Small intestine (tissue), 7 donors: ENCODE data around the gene TMEM9B. TPM values are rescaled to one million over a fixed set of nuclear protein-coding genes. Genes with fewer than 3 reads are reported as not detected.

Source experiments
- DNase-seq, 2 donors: peaks; one replicate each; pipeline versions ENCODE4 v3.0.0 to v3.0.0-alpha.2; 2013
- FAIRE-seq: peaks from 2 replicates; lab custom pipeline; 2012; peaks lifted over from hg19 to GRCh38; lab: Jason Lieb, UNC
- H3K27ac ChIP-seq, 3 donors: one replicate each; pipeline ENCODE4 v1.5.1; 2013; ENCODE audit warnings: low read length in 2 of 3, mild to moderate bottlenecking in 2 of 3, control low read depth in 1 of 3, inconsistent platforms in 1 of 3, low read depth in 1 of 3, moderate library complexity in 1 of 3
- H3K27me3 ChIP-seq, 3 donors: one replicate each; pipeline ENCODE4 v1.6.1; 2013; ENCODE audit warnings: low read length in 3 of 3, inconsistent platforms in 1 of 3; ENCODE audit not compliant: control insufficient read depth in 3 of 3, insufficient read depth in 3 of 3
- H3K36me3 ChIP-seq, 3 donors: one replicate each; pipeline ENCODE4 v1.6.1; 2013; ENCODE audit warnings: low read length in 3 of 3, inconsistent platforms in 1 of 3, low read depth in 1 of 3, mild to moderate bottlenecking in 1 of 3, moderate library complexity in 1 of 3; ENCODE audit not compliant: control insufficient read depth in 3 of 3, insufficient read depth in 2 of 3
- H3K4me1 ChIP-seq, 3 donors: one replicate each; pipeline ENCODE4 v1.6.1; 2013; ENCODE audit warnings: low read length in 2 of 3, inconsistent platforms in 1 of 3, low read depth in 1 of 3, mild to moderate bottlenecking in 1 of 3, moderate library complexity in 1 of 3; ENCODE audit not compliant: control insufficient read depth in 3 of 3, insufficient read depth in 2 of 3
- H3K4me3 ChIP-seq, 3 donors: one replicate each; pipeline ENCODE4 v1.5.1; 2013; ENCODE audit warnings: low read length in 3 of 3, control low read depth in 1 of 3, inconsistent platforms in 1 of 3, low read depth in 1 of 3, mild to moderate bottlenecking in 1 of 3, moderate library complexity in 1 of 3
- H3K9me3 ChIP-seq, 2 donors: one replicate each; pipeline ENCODE4 v1.6.1; 2013; ENCODE audit warnings: low read depth in 1 of 2, low read length in 1 of 2; ENCODE audit not compliant: control insufficient read depth in 2 of 2, insufficient read depth in 1 of 2
- WGBS, 3 donors: extraction: QIAGEN DNeasy Blood & Tissue Kit; methylation state at CpG; one replicate each; pipeline ENCODE4 v1.1.7; 2013; 5-methylcytosine and 5-hydroxymethylcytosine counted together
- polyA plus RNA-seq, 4 donors: library from polyadenylated mRNA; stranded (reverse) in 3 of 4; unstranded in 1 of 4; fragments of 200-250 nt in 3 of 4; fragments of 120-200 nt in 1 of 4; gene quantifications; one replicate each; pipeline versions ENCODE4 v1.2.1 to v1.2.3, GENCODE V29; 2013
- donor health status: healthy with polysubstance abuse.
- donor health status: control.
- donor health status: control.
- donor health status: Bipolar disorder and iron deficiency.
- donor health status: healthy.

TMEM9B gene
- polyA plus RNA-seq, 4 donors, result 31.3 to 70.3 (median 45.5) TPM

- Histone ChIP-seq H3K4me3 (no peak overlapping the region), H3K4me1 (no peaks in the 10 kb centered on the region), H3K27ac (no peak overlapping the region), H3K9me3 (no peaks in the 10 kb centered on the region), H3K36me3 (peaks cover 0 to 24% (median 4%) of the 10 kb centered on the region in 3 donors), H3K27me3 (no peaks in the 10 kb centered on the region)
- WGBS, 3 donors, result 88 to 92% (median 91%) methylated on average over 5 of the region's 5 CpGs
- FAIRE-seq (no peak), DNase-seq (no peak)
Observed at GRCh38 chr11:8922691-8923090, 41.6 kb downstream of the TMEM9B start.

GRCh38 chr11:8917157-8917825 is 47.0 kb downstream of the TMEM9B start:
- H3K4me3 ChIP-seq, result no peak overlapping the region
- 70 to 89% (median 85%) methylated on average over 5 of the region's 5 CpGs for WGBS, 3 donors
- H3K4me1 ChIP-seq, result peaks cover 0 to 2% (median 0%) of the 10 kb centered on the region in 3 donors
- no peak for DNase-seq
- peak overlapping the region in 1 of 3 donors; percentile 6 for H3K27ac ChIP-seq
- H3K27me3 ChIP-seq, result no peaks in the 10 kb centered on the region
- H3K36me3 ChIP-seq, result peaks cover 0 to 22% (median 4%) of the 10 kb centered on the region in 3 donors
- FAIRE-seq, result no peak
- H3K9me3 ChIP-seq, result no peaks in the 10 kb centered on the region

- FAIRE-seq (no peak), DNase-seq (no peak)
- peaks cover 0 to 6% (median 2%) of the 10 kb centered on the region in 3 donors for H3K4me1 ChIP-seq
- 71 to 74% (median 74%) methylated on average over 4 of the region's 4 CpGs for WGBS, 3 donors
- peak overlapping the region in 1 of 3 donors; percentile 40 for H3K27ac ChIP-seq
- H3K9me3 ChIP-seq, result no peaks in the 10 kb centered on the region
- peaks cover 0 to 8% (median 0%) of the 10 kb centered on the region in 3 donors for H3K27me3 ChIP-seq
- H3K36me3 ChIP-seq, result peaks cover 0 to 8% (median 0%) of the 10 kb centered on the region in 3 donors
- no peak overlapping the region for H3K4me3 ChIP-seq
Observed at GRCh38 chr11:8914661-8915018, 49.6 kb downstream of the TMEM9B start.

GRCh38 chr11:8913961-8914660 is 50.1 kb downstream of the TMEM9B start:
- peaks cover 0 to 12% (median 0%) of the 10 kb centered on the region in 3 donors for H3K27me3 ChIP-seq
- DNase-seq (peak; percentile 24 to 32), FAIRE-seq (no peak)
- H3K36me3 ChIP-seq, result peaks cover 0 to 8% (median 0%) of the 10 kb centered on the region in 3 donors
- H3K4me1 ChIP-seq, result peaks cover 0 to 6% (median 2%) of the 10 kb centered on the region in 3 donors
- H3K27ac ChIP-seq, result peak overlapping the region in 2 of 3 donors; percentile 17 to 59
- no peaks in the 10 kb centered on the region for H3K9me3 ChIP-seq
- 16 to 32% (median 27%) methylated on average over 9 of the region's 9 CpGs for WGBS, 3 donors
- no peak overlapping the region for H3K4me3 ChIP-seq

GRCh38 chr11:8911029-8911823 is 53.0 kb downstream of the TMEM9B start, which contains the start of gene AKIP1:
AKIP1 (plus strand) TSS chr11:8911189; CDS start chr11:8911450, 261 bp downstream.
- Histone ChIP-seq H3K27me3 (peaks cover 0 to 14% (median 0%) of the 10 kb centered on the region in 3 donors), H3K27ac (peak within 1 kb of the TSS; percentile 63 to 96 (median 81)), H3K4me1 (peaks cover 0 to 4% (median 2%) of the 10 kb centered on the region in 3 donors), H3K9me3 (no peaks in the 10 kb centered on the region), H3K36me3 (peaks cover 0 to 3% (median 0%) of the 10 kb centered on the region in 3 donors), H3K4me3 (peak within 1 kb of the TSS; percentile 43 to 90 (median 90))
- no peak for FAIRE-seq
- DNase-seq, result peak; percentile 92 to 95
- WGBS, 3 donors, result 0 to 1% (median 0%) methylated on average over 56 to 68 of the region's 68 CpGs

GRCh38 chr11:8910649-8911026 is 53.6 kb downstream of the TMEM9B start:
- no peak for DNase-seq
- no peaks in the 10 kb centered on the region for H3K36me3 ChIP-seq
- H3K4me1 ChIP-seq, result peaks cover 0 to 4% (median 2%) of the 10 kb centered on the region in 3 donors
- H3K4me3 ChIP-seq, result peak overlapping the region; percentile 43 to 90 (median 62)
- peaks cover 0 to 14% (median 0%) of the 10 kb centered on the region in 3 donors for H3K27me3 ChIP-seq
- WGBS, 3 donors, result 0 to 3% (median 2%) methylated on average over 5 to 19 of the region's 19 CpGs
- no peaks in the 10 kb centered on the region for H3K9me3 ChIP-seq
- no peak overlapping the region for H3K27ac ChIP-seq
- FAIRE-seq, result no peak

GRCh38 chr11:8908099-8908498 is 56.1 kb downstream of the TMEM9B start:
- Histone ChIP-seq H3K27me3 (peaks cover 0 to 14% (median 0%) of the 10 kb centered on the region in 3 donors), H3K27ac (no peak overlapping the region), H3K36me3 (no peaks in the 10 kb centered on the region), H3K4me3 (no peak overlapping the region), H3K4me1 (peaks cover 0 to 4% (median 2%) of the 10 kb centered on the region in 3 donors), H3K9me3 (no peaks in the 10 kb centered on the region)
- FAIRE-seq, result no peak
- DNase-seq, result no peak

GRCh38 chr11:8907116-8907515 is 57.1 kb downstream of the TMEM9B start:
- no peak overlapping the region for H3K27ac ChIP-seq
- no peak for FAIRE-seq
- 74 to 82% (median 74%) methylated on average over 1 of the region's 1 CpG for WGBS, 3 donors

More at GRCh38 chr11:8907116-8907515, 57.1 kb downstream of the TMEM9B start:
- Histone ChIP-seq H3K9me3 (no peaks in the 10 kb centered on the region), H3K4me1 (peaks cover 0 to 4% (median 2%) of the 10 kb centered on the region in 3 donors), H3K4me3 (no peak overlapping the region), H3K36me3 (no peaks in the 10 kb centered on the region), H3K27me3 (peaks cover 0 to 14% (median 0%) of the 10 kb centered on the region in 3 donors)
- DNase-seq, result no peak
